Activated CD4-positive, alpha-beta T cell treated with anti-CD3 and anti-CD28 coated beads for 36 hours (primary cell): Measurements from ENCODE around the gene TAS2R13. TPM values are rescaled to one million over a fixed set of nuclear protein-coding genes. Genes with fewer than 3 reads are reported as not detected.

ENCODE experiments used
- ATAC-seq: fragments of 200-7000 bp; cut with Tn5 transposase; one replicate; pipeline ENCODE4 v1.10.0; 2021; ENCODE audit warnings: mild to moderate bottlenecking, moderate library complexity
- CTCF ChIA-PET: fragments of 350-600 bp; sonication (Branson Sonifier 250); formaldehyde crosslinking; loops from one replicate; lab custom pipeline; 2021; ENCODE audit warnings: antibody characterized with exemption; lab: Charles Lee
- POLR2A ChIA-PET: fragments of 350-600 bp; sonication (Branson Sonifier 250); formaldehyde crosslinking; loops from one replicate; lab custom pipeline; 2021; ENCODE audit warnings: antibody characterized with exemption, inconsistent platforms; lab: Charles Lee
- DNase-seq: peaks from one replicate; pipeline ENCODE4 v3.0.0-alpha.2; 2020
- H3K27ac Mint-ChIP-seq: one replicate; pipeline ENCODE4 v1.8.0; 2021; ENCODE audit warnings: mixed read lengths
- H3K27me3 Mint-ChIP-seq: one replicate; pipeline ENCODE4 v1.8.0; 2021; ENCODE audit warnings: mixed read lengths
- H3K36me3 Mint-ChIP-seq: one replicate; pipeline ENCODE4 v1.8.0; 2021; ENCODE audit warnings: low read depth, mixed read lengths
- H3K4me1 Mint-ChIP-seq: one replicate; pipeline ENCODE4 v1.8.0; 2021; ENCODE audit warnings: mixed read lengths
- H3K4me3 Mint-ChIP-seq: one replicate; pipeline ENCODE4 v1.8.0; 2021; ENCODE audit warnings: mild to moderate bottlenecking, moderate library complexity, mixed read lengths
- H3K9me3 Mint-ChIP-seq: one replicate; pipeline ENCODE4 v1.8.0; 2021; ENCODE audit warnings: low read depth, mixed read lengths
- intact Hi-C, 2 experiments: fragments of 100-400 bp; cut with DNase I in 1 of 2; cut with micrococcal nuclease in 1 of 2; formaldehyde crosslinking; loops; one replicate each; pipeline versions ENCODE4 v1.14.2 to v1.15.1; 2022 to 2024; cut with DNase I, micrococcal nuclease
- total RNA-seq, 2 experiments: library from RNA; stranded (reverse); gene quantifications; one replicate each; pipeline ENCODE4 v1.2.3, GENCODE V29; 2021

Gene TAS2R13
- total RNA-seq, 2 experiments from 2014 or later, result 0.27 to 0.35 TPM

GRCh38 chr12:10867381-10867780 lies 42.0 kb downstream of the TAS2R13 start:
- Mint-ChIP-seq H3K27me3 (no peaks in the 10 kb centered on the region), H3K4me3 (no peak overlapping the region), H3K9me3 (peaks cover 16% of the 10 kb centered on the region), H3K4me1 (no peaks in the 10 kb centered on the region), H3K36me3 (peaks cover 32% of the 10 kb centered on the region), H3K27ac (no peak overlapping the region)
- CTCF ChIA-PET, result interaction anchor here (1.0 to 1.2 kb wide), 2 partner anchors 12 to 29 kb away, joined by 3 read pairs; no protein-coding TSS in a partner anchor
- intact Hi-C loops, result no loop called here
- POLR2A ChIA-PET, result no interaction called here
- ATAC-seq (no peak), DNase-seq (no peak)

GRCh38 chr12:10863512-10864218 lies 45.7 kb downstream of the TAS2R13 start:
- no peak overlapping the region for H3K4me3 Mint-ChIP-seq
- H3K27ac Mint-ChIP-seq, result no peak overlapping the region
- POLR2A ChIA-PET, result no interaction called here
- peaks cover 37% of the 10 kb centered on the region for H3K9me3 Mint-ChIP-seq
- intact Hi-C loops, result no loop called here
- no peaks in the 10 kb centered on the region for H3K27me3 Mint-ChIP-seq
- peaks cover 59% of the 10 kb centered on the region for H3K36me3 Mint-ChIP-seq
- no peaks in the 10 kb centered on the region for H3K4me1 Mint-ChIP-seq
- CTCF ChIA-PET, result no interaction called here
- DNase-seq (no peak), ATAC-seq (no peak)

GRCh38 chr12:10861366-10861765 lies 48.0 kb downstream of the TAS2R13 start:
- Mint-ChIP-seq H3K27ac (no peak overlapping the region), H3K4me1 (no peaks in the 10 kb centered on the region), H3K27me3 (no peaks in the 10 kb centered on the region), H3K36me3 (peaks cover 78% of the 10 kb centered on the region), H3K4me3 (no peak overlapping the region), H3K9me3 (peaks cover 57% of the 10 kb centered on the region)
- intact Hi-C loops, result no loop called here
- ChIA-PET CTCF (no interaction called here), POLR2A (no interaction called here)
- ATAC-seq (no peak), DNase-seq (no peak)

Other genes with a start within 250 kb of the TAS2R13 start
- gene STYK1, start 235.5 kb downstream of the TAS2R13 start, total RNA-seq, result not detected
- 100 to 1,000 TPM; 157 to 175 TPM for gene YBX3, start 186.2 kb downstream of the TAS2R13 start, total RNA-seq
- not detected for gene TAS2R7, start 106.9 kb downstream of the TAS2R13 start, total RNA-seq
- gene TAS2R8, start 102.3 kb downstream of the TAS2R13 start, total RNA-seq, result not detected
- not detected for gene TAS2R9, start 99.4 kb downstream of the TAS2R13 start, total RNA-seq
- not detected for gene TAS2R10, start 83.2 kb downstream of the TAS2R13 start, total RNA-seq
- 1 to 10 TPM; 1.3 to 2.1 TPM for gene PRR4, start 60.1 kb downstream of the TAS2R13 start, total RNA-seq
- 10 to 100 TPM; 11.0 to 12.7 TPM for gene PRH1, start 25.3 kb downstream of the TAS2R13 start, total RNA-seq
- gene PRH2, start 19.7 kb upstream of the TAS2R13 start, total RNA-seq, result not detected
- gene TAS2R14, start 29.7 kb upstream of the TAS2R13 start, total RNA-seq, result 1 to 10 TPM in 1 of 2 experiments, under 1 TPM in 1; 0.94 to 1.1 TPM
- under 1 TPM; 0.30 to 0.53 TPM for gene TAS2R50, start 77.3 kb upstream of the TAS2R13 start, total RNA-seq
- 1 to 10 TPM; 1.2 to 1.4 TPM for gene TAS2R20, start 88.7 kb upstream of the TAS2R13 start, total RNA-seq
- 1 to 10 TPM; 1.2 to 1.6 TPM for gene TAS2R19, start 113.1 kb upstream of the TAS2R13 start, total RNA-seq
- 1 to 10 TPM in 1 of 2 experiments, under 1 TPM in 1; 0.44 to 1.6 TPM for gene TAS2R31, start 121.8 kb upstream of the TAS2R13 start, total RNA-seq
- gene TAS2R46, start 152.7 kb upstream of the TAS2R13 start, total RNA-seq, result under 1 TPM in 1 of 2 experiments, not detected in 1; 0.46 TPM
- under 1 TPM; 0.64 to 0.81 TPM for gene TAS2R43, start 182.8 kb upstream of the TAS2R13 start, total RNA-seq
- 1 to 10 TPM in 1 of 2 experiments, under 1 TPM in 1; 0.87 to 1.4 TPM for gene TAS2R30, start 225.1 kb upstream of the TAS2R13 start, total RNA-seq